ENCODE measurements around the gene MS4A8.

MS4A8 gene

DNA sequence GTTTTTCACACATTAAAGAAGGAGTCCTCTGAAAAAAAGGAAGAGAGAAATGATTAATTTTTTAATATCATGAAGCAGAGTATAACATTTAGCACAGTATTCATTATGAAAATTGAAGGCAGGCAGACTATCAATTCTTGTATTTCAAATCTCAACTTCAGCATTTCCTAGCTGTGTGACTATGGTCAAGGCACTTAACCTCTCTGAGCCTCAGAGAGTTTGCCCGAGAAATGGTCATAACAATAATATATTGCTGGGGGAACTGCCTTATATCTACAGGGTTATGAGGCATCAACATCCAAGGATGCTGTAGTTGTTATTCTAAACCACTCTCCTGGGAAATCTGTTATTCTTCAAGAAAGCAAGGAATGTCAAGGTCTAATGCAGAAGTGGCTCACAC, 26.2 kb downstream of the MS4A8 start:
- DNase-seq, result no peak

DNA sequence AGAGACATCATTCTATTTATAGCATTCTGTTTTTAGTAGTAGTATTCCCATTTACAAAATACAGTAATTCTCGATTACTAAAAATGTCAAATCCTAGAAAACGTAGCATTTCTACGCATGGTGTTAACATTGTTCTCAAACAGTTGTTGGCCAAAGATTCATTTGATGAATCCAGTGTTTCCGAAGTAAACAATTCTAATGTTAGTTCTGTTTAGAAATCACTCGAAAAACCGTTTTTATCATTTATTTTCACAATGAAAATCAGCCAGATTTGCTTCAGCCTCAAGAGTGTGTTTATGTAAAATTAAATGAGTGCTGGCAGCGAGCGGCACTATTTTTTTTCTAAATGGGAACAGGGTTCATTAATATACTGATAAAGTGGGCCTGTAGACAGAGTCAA, 32.2 kb downstream of the MS4A8 start:
- no peak for DNase-seq

DNA sequence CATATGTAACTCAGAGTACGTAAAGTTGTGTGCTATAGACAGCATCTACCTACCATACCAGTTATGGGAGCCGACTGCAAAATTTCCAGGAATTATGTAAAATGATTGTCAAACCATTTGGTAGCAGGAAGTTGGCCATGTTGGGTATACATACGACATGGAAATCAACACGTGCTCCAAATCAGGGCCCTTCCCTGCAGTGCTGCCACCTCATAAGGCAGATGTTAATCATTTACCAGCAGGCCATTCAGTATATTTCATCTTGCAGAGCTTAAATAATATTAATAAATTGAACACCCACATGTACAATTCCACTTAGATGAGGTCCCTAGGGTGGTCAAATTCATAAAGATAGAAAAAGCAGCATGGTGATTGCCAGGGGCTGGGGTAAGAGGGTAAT, 34.9 kb downstream of the MS4A8 start:
- no peak for DNase-seq

DNA sequence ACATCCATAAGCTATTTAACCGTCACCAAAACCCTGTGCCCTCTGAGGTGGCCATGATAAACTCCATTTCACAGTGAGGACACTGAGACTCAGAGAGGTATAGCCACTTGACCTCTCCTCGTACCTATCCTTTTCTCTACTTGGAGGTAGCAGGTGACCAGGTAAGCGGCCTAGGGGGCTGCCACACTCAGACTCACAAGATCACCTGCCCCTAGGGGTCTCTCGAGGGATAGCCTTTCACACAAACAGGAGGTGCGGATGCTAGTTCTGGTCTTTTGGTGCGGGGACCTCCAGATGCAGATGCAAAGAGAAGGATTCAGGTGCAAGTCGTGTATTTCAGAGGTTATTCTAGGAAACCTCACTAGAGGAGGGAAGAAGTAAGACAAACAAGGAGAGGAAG, 39.7 kb downstream of the MS4A8 start:
- DNase-seq, result no peak

DNA sequence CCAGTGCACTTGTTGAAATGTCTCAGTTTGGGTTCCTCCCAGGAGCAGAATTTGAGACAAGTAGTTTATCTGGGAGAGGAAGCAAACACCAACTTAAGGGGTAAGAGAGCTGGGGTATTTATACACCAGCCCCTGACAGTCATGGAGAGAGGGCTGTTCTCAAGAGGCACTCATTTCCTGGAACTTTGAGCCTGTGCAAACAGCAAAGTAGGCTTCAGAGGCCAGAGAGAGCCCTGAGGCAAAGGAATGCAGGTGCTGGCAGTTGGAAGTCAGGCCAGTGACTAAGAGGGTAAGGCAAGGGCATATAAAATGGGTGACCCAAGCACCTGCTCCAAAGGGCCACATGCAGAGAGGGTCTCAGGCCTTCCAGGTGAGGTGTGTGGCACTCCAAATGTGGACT, 41.2 kb downstream of the MS4A8 start:
- DNase-seq, result no peak

DNA sequence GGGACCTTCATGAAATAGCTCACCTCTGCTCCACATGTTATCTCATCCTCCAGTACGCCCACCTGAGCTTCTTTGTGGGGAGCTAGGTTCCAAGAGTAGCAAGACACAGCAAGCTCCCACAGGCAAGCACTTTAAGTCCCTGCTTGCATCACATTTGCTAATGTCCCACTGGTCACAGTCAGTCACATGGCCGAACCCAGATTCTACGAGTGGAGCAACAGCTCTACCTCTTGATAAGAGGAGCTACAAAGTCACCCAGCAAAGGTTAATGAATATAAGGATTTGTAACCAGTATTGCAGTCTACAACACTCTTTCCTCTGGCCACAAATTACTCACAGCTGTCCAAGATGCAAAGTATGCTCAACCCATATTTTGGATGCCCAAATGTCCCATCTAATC, 42.0 kb downstream of the MS4A8 start:
- no peak for DNase-seq

DNA sequence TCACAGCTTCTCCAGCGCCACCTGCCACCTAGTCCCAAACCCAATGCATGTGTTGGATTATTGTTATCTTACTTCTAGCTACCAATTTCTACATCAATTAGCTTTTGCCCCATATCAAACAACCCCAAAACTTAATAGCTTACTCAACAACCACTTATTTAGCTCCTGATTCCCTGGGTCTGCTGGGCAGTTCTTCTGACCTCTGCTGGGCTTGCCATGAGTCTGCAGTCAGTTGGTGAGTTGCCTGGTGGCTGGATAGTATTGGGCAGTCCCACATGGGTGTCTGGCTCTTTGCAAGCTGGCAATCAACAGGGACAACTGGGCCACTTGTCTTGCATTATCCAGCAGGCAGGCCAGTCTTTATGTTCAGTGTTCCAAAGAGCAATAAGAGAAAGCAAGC, 43.6 kb downstream of the MS4A8 start:
- DNase-seq, result no peak

DNA sequence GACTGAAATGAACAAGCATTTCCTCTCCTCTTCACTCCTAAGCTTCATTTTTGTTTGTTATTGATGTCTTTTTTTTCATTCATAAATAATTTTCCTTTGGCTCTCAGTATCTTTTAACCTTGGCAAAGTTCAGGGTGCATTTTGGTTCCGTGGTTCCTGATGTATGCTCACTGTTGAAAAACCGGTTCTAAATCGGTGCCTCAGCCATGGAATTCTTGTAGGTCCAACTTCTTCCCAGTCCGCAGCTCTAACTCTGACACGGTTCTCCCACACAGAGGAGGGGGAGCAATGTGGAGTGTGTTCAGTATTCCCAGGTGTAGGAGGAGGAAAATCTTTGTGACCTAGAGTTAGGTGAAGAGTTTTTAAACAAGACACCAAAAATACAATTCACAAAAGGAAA, 44.7 kb downstream of the MS4A8 start:
- no peak for DNase-seq

DNA sequence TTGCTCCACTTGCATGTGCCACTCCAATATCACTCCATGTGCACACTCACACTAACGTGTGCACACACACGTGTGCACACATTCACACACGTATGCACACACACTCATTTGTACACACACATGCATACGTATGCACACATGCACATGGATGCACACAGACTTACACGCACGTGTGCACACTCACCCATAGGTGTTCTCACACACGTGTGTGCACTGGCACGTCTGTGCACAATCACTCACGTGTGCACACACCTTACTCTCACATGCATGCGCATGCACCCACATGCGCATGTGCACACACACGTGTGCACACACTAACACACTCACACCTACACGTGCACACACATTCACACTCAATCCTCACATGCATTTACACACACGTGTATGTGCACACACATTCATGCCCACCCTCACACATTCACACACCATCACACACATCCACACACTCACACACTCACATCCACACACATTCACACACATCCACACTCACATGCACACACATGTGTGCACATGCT, 48.0 kb downstream of the MS4A8 start:
- no peak for DNase-seq

DNA sequence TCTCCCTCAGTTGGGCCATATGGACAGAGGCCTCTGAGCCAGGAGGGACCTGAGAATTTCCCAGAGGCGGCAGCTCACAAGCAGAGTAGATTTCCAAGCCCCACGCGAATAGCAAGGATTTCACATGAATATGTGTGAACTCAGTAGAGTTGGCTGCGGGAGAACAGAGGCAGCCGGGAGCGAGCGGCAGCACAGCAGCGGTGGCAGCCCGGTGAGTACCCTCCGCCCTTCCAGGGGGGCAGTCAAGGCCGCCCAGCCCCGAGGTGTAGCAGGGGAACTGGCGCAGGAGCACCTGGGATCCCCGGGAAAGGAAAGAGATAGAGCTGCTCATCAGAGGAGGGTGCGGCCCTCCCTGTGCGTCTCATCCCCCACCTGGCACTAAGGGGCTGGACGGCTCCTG, 48.8 kb downstream of the MS4A8 start:
- DNase-seq, result no peak

DNA sequence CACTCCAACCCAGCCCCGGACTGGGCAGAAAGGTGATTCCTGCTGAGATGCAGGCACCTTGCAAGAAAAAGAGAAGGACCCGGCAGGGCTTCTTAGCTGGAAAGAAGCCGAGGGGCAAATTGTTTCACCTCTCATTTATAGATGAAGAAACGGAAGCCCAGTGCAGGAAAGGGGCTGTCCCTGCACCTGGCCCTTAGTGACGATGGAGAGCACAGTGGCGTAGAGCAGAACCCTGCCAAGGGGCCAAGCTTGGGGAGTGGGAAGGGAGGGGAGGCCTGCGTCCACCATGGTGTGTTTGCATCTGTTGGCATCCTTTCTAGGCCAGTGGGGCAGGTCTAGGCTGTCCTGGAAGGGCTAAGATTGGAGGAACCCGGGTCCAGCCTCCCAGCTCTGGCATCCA, 49.4 kb downstream of the MS4A8 start:
- DNase-seq, result no peak

DNA sequence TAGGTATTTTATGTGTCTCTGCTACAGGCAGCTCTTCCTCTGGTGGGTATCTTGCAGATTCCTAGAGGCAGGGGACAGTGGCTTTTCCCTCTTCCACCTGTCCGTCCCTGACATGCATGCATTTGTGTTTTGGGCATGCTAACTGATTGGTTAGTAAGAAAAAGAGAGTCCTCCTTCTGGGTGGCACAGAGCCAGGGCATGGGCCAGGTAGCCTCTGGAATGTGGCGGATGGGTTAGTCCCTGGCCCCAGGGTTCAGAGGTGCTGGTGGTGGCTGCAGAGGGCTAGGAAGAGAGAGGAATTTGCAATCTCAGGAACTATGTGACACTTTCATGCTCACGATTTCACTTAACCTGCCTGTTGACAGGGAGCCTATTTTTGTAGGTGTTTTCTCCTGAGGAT, 51.5 kb downstream of the MS4A8 start:
- no peak for DNase-seq

DNA sequence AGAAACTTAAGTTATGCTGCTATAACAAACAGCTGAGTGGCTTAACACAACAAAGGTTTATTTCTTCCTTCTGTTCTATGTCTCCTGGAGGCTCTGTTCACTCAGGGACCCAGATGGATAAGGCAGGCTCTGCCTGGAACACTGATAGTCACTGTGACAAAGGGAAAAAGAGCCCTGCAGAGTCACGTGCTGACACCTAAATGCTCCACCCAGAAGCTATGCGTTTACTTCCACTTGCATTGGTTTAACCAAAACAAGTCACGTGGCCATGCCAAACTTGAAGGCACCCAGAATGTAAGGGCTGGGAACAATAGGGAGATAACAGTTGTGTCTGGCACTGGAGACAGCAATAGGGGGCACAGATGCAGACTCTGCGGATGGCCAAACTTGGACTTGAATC, 53.9 kb downstream of the MS4A8 start:
- no peak for DNase-seq

DNA sequence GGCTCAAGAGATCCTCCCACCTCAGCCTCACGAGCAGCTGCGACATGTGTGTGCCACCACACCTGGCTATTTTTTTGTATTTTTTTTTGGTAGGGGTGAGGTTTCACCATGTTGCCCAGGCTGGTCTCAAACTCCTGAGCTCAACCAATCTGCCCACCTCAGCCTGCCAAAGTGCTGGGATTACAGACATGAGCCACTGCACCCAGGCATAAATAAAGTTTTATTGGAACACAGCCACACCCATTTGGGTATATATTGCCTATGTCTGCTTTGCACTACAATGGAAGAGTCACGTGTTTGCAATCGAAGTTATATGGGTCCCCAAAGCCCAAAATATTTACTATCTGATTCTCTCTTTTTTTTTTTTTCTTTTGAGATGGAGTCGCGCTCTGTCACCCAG, 55.5 kb downstream of the MS4A8 start:
- no peak for DNase-seq

DNA sequence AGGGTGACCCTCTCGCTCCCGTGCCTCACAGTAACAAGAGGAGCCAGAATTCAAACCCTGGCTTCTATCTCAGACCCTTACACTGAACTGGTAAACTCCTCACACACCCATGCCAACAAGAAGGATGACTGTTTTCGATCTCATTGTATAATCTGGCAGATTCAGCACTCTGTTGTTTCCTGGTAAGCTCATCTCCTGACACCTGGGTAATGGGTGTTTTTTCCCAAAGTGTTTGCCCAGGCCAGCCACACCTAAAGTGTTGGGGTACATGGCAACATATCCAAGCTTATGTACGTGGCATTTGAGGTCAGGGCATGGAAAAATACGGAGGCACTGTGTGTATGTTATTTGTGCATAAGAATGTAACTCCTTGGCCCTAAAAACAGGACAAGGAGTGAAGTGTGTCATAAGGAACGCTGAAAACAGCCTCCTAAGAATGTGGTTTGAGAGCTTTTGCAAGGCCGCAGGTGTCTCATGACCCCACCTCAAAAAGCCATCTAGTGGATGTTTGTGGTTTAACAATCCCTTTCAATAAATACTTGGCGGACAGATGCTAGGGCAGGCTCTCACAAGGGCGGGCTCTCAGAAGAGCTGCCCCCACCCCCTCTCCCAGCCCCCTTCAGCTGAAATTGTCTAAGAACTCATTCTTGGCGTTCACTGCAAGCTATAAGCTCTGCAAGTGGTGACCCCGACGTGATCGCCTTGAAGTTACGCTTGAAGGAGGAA, 57.1 kb downstream of the MS4A8 start, which contains the start of gene MS4A15:
Gene MS4A15 (plus strand): TSS at position 561 of the 726 bp plus-strand sequence. CDS start 6,867 bp downstream, outside the sequence.
- peak in 3 of 4 experiments; percentile 23 to 48 (median 33) for DNase-seq

DNA sequence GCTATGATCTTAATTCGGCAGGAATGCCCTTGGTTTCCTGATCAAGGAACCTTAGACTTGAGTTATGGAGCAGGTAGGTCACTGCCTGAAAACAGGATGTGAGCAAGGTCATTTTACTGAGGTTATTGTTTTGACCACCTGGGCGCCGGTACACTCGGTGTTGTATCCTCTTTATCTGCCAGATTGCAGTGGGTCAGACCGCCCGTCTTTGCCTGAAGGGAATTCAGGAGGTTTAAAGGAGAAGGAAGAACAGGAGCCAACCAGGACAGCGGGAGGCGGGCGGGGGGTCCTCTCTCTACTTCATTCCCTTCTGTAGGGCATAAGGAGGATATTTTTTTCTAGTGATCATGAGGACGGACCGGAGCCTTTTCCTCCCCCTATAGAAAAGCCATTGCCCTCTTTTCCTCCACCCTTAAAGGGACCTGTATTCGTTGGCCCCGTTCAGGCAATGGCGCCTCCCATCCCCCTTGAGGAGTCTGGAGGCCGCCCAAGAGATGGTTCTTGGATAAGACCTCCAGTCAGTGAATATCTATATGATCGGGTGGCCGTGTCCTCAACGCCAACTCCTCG, 57.9 kb downstream of the MS4A8 start:
- DNase-seq, result no peak

DNA sequence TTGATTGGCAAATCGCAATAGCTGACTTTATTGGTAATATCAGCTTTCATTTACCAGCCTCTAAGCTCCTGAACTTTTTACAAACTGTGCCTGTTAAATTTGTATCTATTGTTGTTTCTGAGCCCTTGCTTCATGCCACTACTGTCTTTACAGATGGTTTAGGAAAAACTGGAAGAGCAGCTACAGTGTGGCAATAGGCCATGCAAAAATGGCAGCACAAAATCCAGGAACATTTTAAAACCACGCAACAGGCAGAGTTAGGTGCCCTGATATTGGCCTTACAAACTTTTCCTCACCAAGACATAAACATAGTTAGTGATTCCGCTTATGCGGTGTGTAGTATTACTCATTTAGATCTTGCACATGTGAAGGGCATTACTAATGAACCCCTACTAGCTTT, 59.3 kb downstream of the MS4A8 start:
- peak in 1 of 4 experiments; percentile 17 for DNase-seq

DNA sequence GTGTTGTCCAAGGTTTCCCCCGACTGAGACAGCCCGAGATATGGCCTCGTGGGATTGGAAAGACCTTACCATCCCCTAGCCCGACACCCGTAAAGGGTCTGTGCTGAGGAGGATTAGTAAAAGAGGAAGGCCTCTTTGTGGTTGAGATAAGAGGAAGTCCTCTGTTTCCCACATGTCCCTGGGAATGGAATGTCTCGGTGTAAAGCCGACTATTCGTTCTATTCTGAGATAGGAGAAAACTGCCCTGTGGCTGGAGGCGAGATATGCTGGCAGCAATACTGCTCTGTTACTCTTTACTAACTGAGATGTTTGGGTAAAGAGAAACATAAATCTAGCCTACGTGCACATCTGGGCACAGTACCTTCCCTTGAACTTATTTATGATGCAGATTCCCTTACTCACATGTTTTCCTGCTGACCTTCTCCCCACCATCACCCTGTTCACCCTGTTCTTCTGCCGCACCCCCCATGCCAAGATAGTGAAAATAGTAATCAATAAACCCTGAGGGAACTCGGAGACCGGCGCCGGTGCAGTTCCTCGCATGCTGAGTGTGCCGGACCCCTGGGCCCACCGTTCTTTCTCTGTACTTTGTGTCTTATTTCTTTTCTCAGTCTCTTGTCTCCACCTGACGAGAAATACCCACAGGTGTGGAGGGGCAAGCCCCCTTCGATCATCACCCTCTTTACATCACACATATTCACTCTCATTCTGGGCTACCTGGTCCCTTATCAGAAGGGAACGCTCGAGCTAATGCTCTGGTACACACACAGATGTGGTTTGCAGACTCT, 60.2 kb downstream of the MS4A8 start:
- DNase-seq, result peak; percentile 54 to 66 (median 64)

DNA sequence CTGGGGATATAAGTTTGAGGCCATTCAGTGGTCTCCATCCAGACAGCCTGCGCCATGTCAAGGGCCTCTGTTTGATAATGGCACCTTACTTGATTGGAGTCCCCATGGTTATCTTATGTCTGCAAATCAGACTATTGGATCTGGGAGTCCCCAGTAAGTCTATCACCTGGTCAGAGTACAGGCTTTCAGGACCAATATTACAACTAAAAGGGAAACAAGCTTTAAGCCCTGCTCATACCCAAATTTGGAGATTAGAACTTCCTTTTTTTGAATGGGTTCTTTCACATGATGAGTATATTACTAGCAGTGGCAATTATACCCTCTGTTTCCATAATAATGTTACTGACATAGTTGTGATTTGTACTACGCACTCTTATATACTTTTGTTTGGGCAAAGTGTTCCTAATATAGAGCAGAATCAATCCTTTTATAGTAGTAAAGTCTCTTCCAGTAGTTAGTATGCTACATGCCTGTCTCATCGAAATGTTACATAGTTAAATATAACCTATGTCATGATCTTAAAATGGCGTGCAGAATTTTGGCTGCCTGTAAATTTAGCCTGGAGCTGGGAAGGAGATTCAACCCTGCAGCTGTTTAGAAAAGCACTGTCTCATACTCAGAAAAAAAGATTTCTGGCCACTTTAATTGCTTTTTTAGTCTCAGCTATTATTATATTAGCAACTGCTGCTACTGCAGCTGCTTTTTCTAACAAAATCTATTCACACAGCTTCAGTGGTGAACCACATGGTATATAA, 62.2 kb downstream of the MS4A8 start:
- peak in 2 of 4 experiments; percentile 43 to 44 for DNase-seq

DNA sequence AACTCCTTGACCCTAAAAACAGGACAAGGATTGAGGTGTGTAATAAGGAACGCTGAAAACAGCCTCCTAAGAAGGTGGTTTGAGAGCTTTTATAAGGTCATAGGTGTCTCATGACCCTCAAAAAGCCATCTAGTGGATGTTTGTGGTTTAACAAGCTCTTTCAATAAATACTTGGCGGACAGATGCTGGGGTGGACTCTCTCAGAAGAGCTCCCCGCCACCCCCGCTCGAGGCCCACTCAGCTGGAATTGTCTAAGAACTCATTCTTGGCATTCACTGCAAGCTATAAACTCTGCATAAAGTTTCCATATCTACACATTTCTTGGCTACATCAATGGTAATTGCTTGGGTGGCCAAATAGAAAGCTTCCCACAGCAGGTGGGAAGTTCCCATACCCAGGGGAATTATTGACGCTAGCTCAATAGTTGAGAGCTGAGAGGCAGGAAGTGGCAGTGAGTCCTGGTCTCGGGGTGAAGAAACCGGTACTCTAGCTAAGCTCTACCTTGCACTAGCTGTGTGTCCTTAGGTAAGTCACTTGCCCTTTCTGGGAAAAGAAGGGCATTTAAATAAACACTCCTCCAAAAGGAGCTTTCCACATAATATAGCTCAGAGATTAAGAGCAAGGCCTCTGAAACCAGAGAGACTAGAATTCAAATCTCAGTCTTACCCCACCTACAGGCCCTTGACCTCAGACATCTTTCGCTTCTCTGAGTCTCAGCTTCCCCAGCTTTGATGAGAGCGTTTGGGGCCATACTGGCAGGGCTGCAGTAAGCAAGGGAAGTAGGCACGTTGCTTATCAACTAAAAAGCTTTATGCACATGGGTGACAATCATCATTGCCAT, 63.7 kb downstream of the MS4A8 start:
- peak in 3 of 4 experiments; percentile 9 to 32 (median 21) for DNase-seq

DNA sequence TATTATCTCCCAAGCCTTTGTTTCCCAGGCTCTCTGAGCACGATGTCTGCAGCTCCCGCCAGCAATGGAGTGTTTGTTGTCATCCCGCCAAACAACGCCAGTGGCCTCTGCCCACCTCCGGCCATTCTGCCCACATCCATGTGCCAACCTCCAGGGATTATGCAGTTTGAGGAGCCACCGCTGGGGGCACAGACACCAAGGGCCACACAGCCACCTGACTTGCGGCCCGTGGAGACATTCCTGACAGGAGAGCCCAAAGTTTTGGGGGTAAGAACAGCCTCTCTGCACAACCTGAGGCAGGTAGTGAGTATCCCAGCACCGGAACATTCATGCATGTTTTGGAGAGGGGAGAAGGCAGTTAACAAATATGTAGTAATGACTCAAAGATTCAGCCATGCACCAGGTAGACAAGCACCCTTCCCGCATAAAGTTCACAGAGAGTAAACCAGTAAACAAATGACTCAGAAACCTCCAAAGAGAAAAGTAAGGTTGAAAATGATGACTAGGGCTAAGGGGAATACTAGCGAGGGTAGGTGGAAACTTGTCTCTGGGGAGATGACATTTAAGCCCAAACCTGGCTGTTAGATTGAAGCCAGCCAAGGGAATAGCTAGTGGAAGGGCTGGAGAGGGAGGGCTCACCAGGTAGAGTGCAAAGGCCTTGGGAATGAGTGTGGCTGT, 64.4 kb downstream of the MS4A8 start:
- no peak for DNase-seq
